DND-41 (cell line): ENCODE results near the gene BGN.

Experiments used
- ATAC-seq: fragments of 200-7000 bp; cut with Tn5 transposase; 3 replicates; pipeline ENCODE4 v1.9.1; 2021; ENCODE audit warnings: low read depth; ENCODE audit not compliant: insufficient read depth
- DNase-seq: peaks from one replicate; pipeline ENCODE4 v3.0.0-alpha.2; 2020
- H2AFZ ChIP-seq: 2 replicates; pipeline ENCODE4 v1.6.0; 2012; ENCODE audit warnings: low read depth, low read length
- H3K27ac ChIP-seq: 2 replicates; pipeline ENCODE4 v1.5.1; 2012; ENCODE audit warnings: low read length, inconsistent platforms
- H3K27me3 ChIP-seq: fragments of 200-600 bp; sonication (generic); 2 replicates; pipeline ENCODE4 v1.6.0; 2012; ENCODE audit warnings: low read length, mild to moderate bottlenecking, inconsistent platforms; ENCODE audit not compliant: insufficient read depth, poor library complexity
- H3K36me3 ChIP-seq: 2 replicates; pipeline ENCODE4 v1.5.1; 2012; ENCODE audit warnings: low read length, inconsistent platforms; ENCODE audit not compliant: insufficient read depth
- H3K4me1 ChIP-seq: 2 replicates; pipeline ENCODE4 v1.5.1; 2012; ENCODE audit warnings: mild to moderate bottlenecking, low read length; ENCODE audit not compliant: insufficient read depth
- H3K4me2 ChIP-seq: 2 replicates; pipeline ENCODE4 v1.6.0; 2012; ENCODE audit warnings: mild to moderate bottlenecking, moderate library complexity, low read length, inconsistent platforms; ENCODE audit not compliant: insufficient read depth
- H3K4me3 ChIP-seq, 2 experiments: fragments of 200-600 bp in 1 of 2; shearing (Covaris generic) in 1 of 2; 2 replicates each; pipeline ENCODE4 v1.5.1; 2012 to 2016; ENCODE audit warnings: inconsistent platforms in 2 of 2, low read length in 2 of 2, mild to moderate bottlenecking in 2 of 2, low read depth in 1 of 2, moderate library complexity in 1 of 2
- H3K79me2 ChIP-seq: 2 replicates; pipeline ENCODE4 v1.6.0; 2012; ENCODE audit warnings: low read length, inconsistent platforms; ENCODE audit not compliant: insufficient read depth
- H3K9ac ChIP-seq: 2 replicates; pipeline ENCODE4 v1.6.0; 2012; ENCODE audit warnings: low read depth, mild to moderate bottlenecking, inconsistent platforms, low read length, moderate library complexity
- H3K9me3 ChIP-seq: 2 replicates; pipeline ENCODE4 v1.5.1; 2012; ENCODE audit warnings: low read length, moderate library complexity, mild to moderate bottlenecking, inconsistent platforms; ENCODE audit not compliant: insufficient read depth, severe bottlenecking
- H4K20me1 ChIP-seq: 2 replicates; pipeline ENCODE4 v1.6.0; 2012; ENCODE audit warnings: low read length; ENCODE audit not compliant: insufficient read depth
- CTCF ChIP-seq: IDR thresholded peaks from 2 replicates; pipeline ENCODE4 v1.5.1; 2012; ENCODE audit warnings: borderline replicate concordance, low read length, moderate library complexity, mild to moderate bottlenecking; ENCODE audit not compliant: poor library complexity, severe bottlenecking; ENCODE audit errors: extremely low read depth
- EZH2 ChIP-seq: IDR thresholded peaks from 3 replicates; pipeline ENCODE4 v1.6.1; 2012; ENCODE audit warnings: borderline replicate concordance, low read depth, mild to moderate bottlenecking, moderate library complexity, low read length, inconsistent platforms; ENCODE audit not compliant: severe bottlenecking

Gene BGN

GRCh38 chrX:153446636-153446936, 48.2 kb upstream of the BGN start:
- no peak for TF ChIP-seq EZH2
- no peak for TF ChIP-seq CTCF
- Histone ChIP-seq H3K4me1 (no peaks in the 10 kb centered on the region), H3K36me3 (peaks cover 11% of the 10 kb centered on the region; the same call in 1 of the 2 replicates)

GRCh38 chrX:153446950-153447580, 47.7 kb upstream of the BGN start:
- no peak for ATAC-seq
- Histone ChIP-seq H3K27ac (no peak overlapping the region), H3K36me3 (peaks cover 11% of the 10 kb centered on the region; the same call in 1 of the 2 replicates), H3K9ac (no peak overlapping the region), H3K4me2 (no peak overlapping the region), H3K9me3 (no peaks in the 10 kb centered on the region), H3K27me3 (no peaks in the 10 kb centered on the region), H3K4me3 (no peak overlapping the region), H4K20me1 (no peaks in the 10 kb centered on the region), H3K4me1 (no peaks in the 10 kb centered on the region), H3K79me2 (no peaks in the 10 kb centered on the region), H2AFZ (no peak overlapping the region)
- DNase-seq = no peak
- TF ChIP-seq EZH2 (no peak), CTCF (no peak)

More at GRCh38 chrX:153446636-153446936, 48.2 kb upstream of the BGN start:
- Histone ChIP-seq H3K27me3 (no peaks in the 10 kb centered on the region), H3K9ac (no peak overlapping the region), H3K27ac (no peak overlapping the region), H3K4me3 (no peak overlapping the region), H4K20me1 (no peaks in the 10 kb centered on the region), H3K9me3 (no peaks in the 10 kb centered on the region), H3K79me2 (no peaks in the 10 kb centered on the region), H2AFZ (no peak overlapping the region), H3K4me2 (no peak overlapping the region)
- no peak for DNase-seq
- ATAC-seq = no peak

GRCh38 chrX:153447581-153447960, 47.2 kb upstream of the BGN start:
- no peak overlapping the region for H3K4me3 ChIP-seq
- no peak for DNase-seq
- no peak overlapping the region for H3K4me2 ChIP-seq
- no peaks in the 10 kb centered on the region for H4K20me1 ChIP-seq
- no peak for TF ChIP-seq EZH2
- no peak for TF ChIP-seq CTCF
- H3K27me3 ChIP-seq = no peaks in the 10 kb centered on the region
- H3K9ac ChIP-seq = no peak overlapping the region
- H3K9me3 ChIP-seq = no peaks in the 10 kb centered on the region
- no peak overlapping the region for H2AFZ ChIP-seq
- H3K4me1 ChIP-seq = no peaks in the 10 kb centered on the region
- H3K79me2 ChIP-seq = no peaks in the 10 kb centered on the region
- no peak for ATAC-seq
- peaks cover 11% of the 10 kb centered on the region; the same call in 1 of the 2 replicates for H3K36me3 ChIP-seq
- no peak overlapping the region for H3K27ac ChIP-seq
